Epithelial cell of proximal tubule (primary cell): ENCODE data around the gene SCFD2. TPM values are rescaled to one million over a fixed set of nuclear protein-coding genes. Genes with fewer than 3 reads are reported as not detected.

Experiments
- DNase-seq: peaks from one replicate; pipeline ENCODE4 v3.0.0-alpha.2; 2011; ENCODE audit warnings: low read depth
- H3K4me3 ChIP-seq: 2 replicates; pipeline ENCODE4 v1.5.1; 2011; ENCODE audit warnings: low read depth, mild to moderate bottlenecking, low read length
- total RNA-seq: library from RNA; depleted of rRNA; stranded (reverse); fragments of >200 nt; gene quantifications from 2 replicates; pipeline ENCODE4 v1.2.3, GENCODE V29; 2015
- TF ChIP-seq, protein P1 (sequence below): conservative IDR thresholded peaks from 2 replicates; pipeline ENCODE4 v1.5.1; 2012; ENCODE audit warnings: low read depth, mild to moderate bottlenecking, low read length

Gene SCFD2
- total RNA-seq, 1 donor from 2014 or later, result 8.9 TPM

GRCh38 chr4:52957835-52958631 lies 407.8 kb downstream of the SCFD2 start:
- no peak for DNase-seq
- TF ChIP-seq, protein P1, sequence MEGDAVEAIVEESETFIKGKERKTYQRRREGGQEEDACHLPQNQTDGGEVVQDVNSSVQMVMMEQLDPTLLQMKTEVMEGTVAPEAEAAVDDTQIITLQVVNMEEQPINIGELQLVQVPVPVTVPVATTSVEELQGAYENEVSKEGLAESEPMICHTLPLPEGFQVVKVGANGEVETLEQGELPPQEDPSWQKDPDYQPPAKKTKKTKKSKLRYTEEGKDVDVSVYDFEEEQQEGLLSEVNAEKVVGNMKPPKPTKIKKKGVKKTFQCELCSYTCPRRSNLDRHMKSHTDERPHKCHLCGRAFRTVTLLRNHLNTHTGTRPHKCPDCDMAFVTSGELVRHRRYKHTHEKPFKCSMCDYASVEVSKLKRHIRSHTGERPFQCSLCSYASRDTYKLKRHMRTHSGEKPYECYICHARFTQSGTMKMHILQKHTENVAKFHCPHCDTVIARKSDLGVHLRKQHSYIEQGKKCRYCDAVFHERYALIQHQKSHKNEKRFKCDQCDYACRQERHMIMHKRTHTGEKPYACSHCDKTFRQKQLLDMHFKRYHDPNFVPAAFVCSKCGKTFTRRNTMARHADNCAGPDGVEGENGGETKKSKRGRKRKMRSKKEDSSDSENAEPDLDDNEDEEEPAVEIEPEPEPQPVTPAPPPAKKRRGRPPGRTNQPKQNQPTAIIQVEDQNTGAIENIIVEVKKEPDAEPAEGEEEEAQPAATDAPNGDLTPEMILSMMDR, result no peak
- H3K4me3 ChIP-seq, result no peak overlapping the region

DNA sequence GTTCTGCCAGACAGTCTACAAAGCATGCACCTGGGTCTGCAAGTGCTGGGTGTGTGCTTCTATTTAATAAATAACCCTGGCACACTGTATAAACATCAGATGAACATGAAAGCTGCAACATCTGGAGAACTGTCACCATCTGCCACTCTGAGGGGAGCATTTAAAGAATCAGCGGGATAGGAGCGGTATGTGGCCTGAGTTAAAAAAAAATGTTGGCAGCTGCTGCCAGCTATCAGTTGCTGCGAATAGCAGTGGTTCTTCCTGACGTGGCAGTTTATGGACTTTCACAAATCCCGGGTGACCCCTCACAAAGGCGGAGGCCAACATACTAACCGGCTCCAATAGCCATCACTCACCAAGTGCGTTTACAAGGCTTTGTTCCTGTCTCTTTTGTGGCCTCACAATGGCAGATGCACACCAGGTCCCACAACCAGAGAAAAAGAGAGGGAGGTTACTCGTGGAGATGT lies 408.6 kb downstream of the SCFD2 start:
- TF ChIP-seq, protein P1, result no peak
- H3K4me3 ChIP-seq, result no peak overlapping the region
- DNase-seq, result no peak

DNA sequence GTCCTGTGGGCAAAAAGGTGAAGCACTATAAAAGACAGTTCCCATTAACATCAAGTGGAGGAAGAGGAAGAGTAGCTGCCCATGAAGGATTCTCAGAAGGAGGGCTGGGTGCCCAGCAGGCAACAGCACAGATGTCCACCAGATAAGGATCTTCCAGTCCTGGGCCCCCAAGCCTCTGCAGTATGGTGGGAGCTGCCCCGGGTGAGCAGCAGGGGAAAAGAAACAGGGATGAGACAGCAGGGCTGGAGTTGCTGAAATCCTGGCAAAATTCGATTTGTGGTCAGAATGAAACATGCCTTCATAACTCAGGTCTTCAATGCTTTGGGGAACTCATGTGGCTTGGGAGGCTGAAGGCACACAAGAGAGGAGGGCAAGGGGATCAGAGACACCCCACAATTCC lies 409.2 kb downstream of the SCFD2 start:
- no peak overlapping the region for H3K4me3 ChIP-seq
- TF ChIP-seq, protein P1, result no peak
- DNase-seq, result no peak

GRCh38 chr4:52954560-52955170 lies 411.2 kb downstream of the SCFD2 start:
- TF ChIP-seq, protein P1, result no peak
- H3K4me3 ChIP-seq, result no peak overlapping the region
- no peak for DNase-seq

- no peak overlapping the region for H3K4me3 ChIP-seq
- DNase-seq, result no peak
- TF ChIP-seq, protein P1, result no peak
Observed at GRCh38 chr4:52952540-52952939, 413.3 kb downstream of the SCFD2 start.

- no peak for DNase-seq
- no peak overlapping the region for H3K4me3 ChIP-seq
- TF ChIP-seq, protein P1, result no peak
Observed at GRCh38 chr4:52951016-52951415, 414.8 kb downstream of the SCFD2 start.
